Keratinocyte (primary cell): Measurements from ENCODE around the gene FOXE3. TPM values are rescaled to one million over a fixed set of nuclear protein-coding genes. Genes with fewer than 3 reads are reported as not detected.

Experiments used
- DNase-seq: peaks from one replicate; pipeline ENCODE4 v3.0.0-alpha.2; 2011; ENCODE audit warnings: low read depth, missing footprints, low spot score
- FAIRE-seq: peaks from 2 replicates; lab custom pipeline; 2011; peaks lifted over from hg19 to GRCh38; lab: Jason Lieb, UNC
- H2AFZ ChIP-seq: 2 replicates; pipeline ENCODE4 v1.6.0; 2012; ENCODE audit warnings: low read length, control low read depth, inconsistent platforms; ENCODE audit not compliant: control insufficient read depth
- H3K27ac ChIP-seq: 2 replicates; pipeline ENCODE4 v1.5.1; 2011; ENCODE audit warnings: low read length; ENCODE audit not compliant: control insufficient read depth, insufficient read depth
- H3K27me3 ChIP-seq: 3 replicates; pipeline ENCODE4 v1.6.0; 2011; ENCODE audit warnings: low read length; ENCODE audit not compliant: control insufficient read depth, insufficient read depth; ENCODE audit errors: extremely low read depth
- H3K36me3 ChIP-seq, 2 experiments: 2 replicates in 1 of 2; 3 replicates in 1 of 2; pipeline ENCODE4 v1.5.1; 2011; ENCODE audit warnings: low read length in 2 of 2, mild to moderate bottlenecking in 1 of 2; ENCODE audit not compliant: control insufficient read depth in 2 of 2, insufficient read depth in 2 of 2; ENCODE audit errors: extremely low read depth in 1 of 2
- H3K4me1 ChIP-seq: 3 replicates; pipeline ENCODE4 v1.5.1; 2011; ENCODE audit warnings: low read length; ENCODE audit not compliant: control insufficient read depth, insufficient read depth; ENCODE audit errors: extremely low read depth
- H3K4me2 ChIP-seq: 3 replicates; pipeline ENCODE4 v1.6.0; 2011; ENCODE audit warnings: low read depth, low read length; ENCODE audit not compliant: control insufficient read depth, insufficient read depth; ENCODE audit errors: extremely low read depth
- H3K4me3 ChIP-seq, 3 experiments: fragments of 200-600 bp in 1 of 3; sonication (generic) in 1 of 3; 2 replicates in 2 of 3; 3 replicates in 1 of 3; pipeline ENCODE4 v1.5.1; 2011 to 2016; ENCODE audit warnings: low read length in 3 of 3, mild to moderate bottlenecking in 3 of 3, control low read depth in 2 of 3, inconsistent platforms in 1 of 3, low read depth in 1 of 3, mixed read lengths in 1 of 3, mixed run types in 1 of 3, moderate library complexity in 1 of 3; ENCODE audit not compliant: control insufficient read depth in 2 of 3, insufficient read depth in 2 of 3; ENCODE audit errors: extremely low read depth in 1 of 3
- H3K79me2 ChIP-seq: 2 replicates; pipeline ENCODE4 v1.6.0; 2012; ENCODE audit warnings: low read length; ENCODE audit not compliant: control insufficient read depth, insufficient read depth
- H3K9ac ChIP-seq: 3 replicates; pipeline ENCODE4 v1.6.0; 2011; ENCODE audit warnings: low read length; ENCODE audit not compliant: control insufficient read depth, insufficient read depth; ENCODE audit errors: extremely low read depth
- H3K9me1 ChIP-seq: 3 replicates; pipeline ENCODE4 v1.6.0; 2011; ENCODE audit warnings: low read length; ENCODE audit not compliant: control insufficient read depth, insufficient read depth; ENCODE audit errors: extremely low read depth
- H3K9me3 ChIP-seq: 2 replicates; pipeline ENCODE4 v1.5.1; 2012; ENCODE audit warnings: low read depth, low read length; ENCODE audit not compliant: control insufficient read depth
- H4K20me1 ChIP-seq: 3 replicates; pipeline ENCODE4 v1.6.0; 2011; ENCODE audit warnings: low read length; ENCODE audit not compliant: control insufficient read depth, insufficient read depth; ENCODE audit errors: extremely low read depth
- EZH2 ChIP-seq: IDR thresholded peaks from one replicate; pipeline ENCODE4 v1.6.1; 2012; ENCODE audit warnings: inconsistent platforms, mild to moderate bottlenecking, low read length, moderate library complexity
- dilution Hi-C: fragments of 300-500 bp; cut with MboI; formaldehyde crosslinking; loops from one replicate; pipeline ENCODE4 v1.7.0; 2020; ENCODE audit warnings: low sequenced_read_pairs; ENCODE audit not compliant: extremely low pct_ligation_motif_present
- polyA plus RNA-seq, 5 experiments: library from polyadenylated mRNA; depleted of rRNA in 3 of 5; stranded (reverse) in 3 of 5; stranded (forward) in 1 of 5; unstranded in 1 of 5; fragments of >200 nt; gene quantifications; 1 replicate in 1 of 5; 2 replicates in 3 of 5; 3 replicates in 1 of 5; pipeline versions ENCODE4 v1.2.1 to v1.2.3, GENCODE V29; 2011 to 2012; ENCODE audit warnings: missing spikeins in 2 of 5, low read depth in 1 of 5, low replicate concordance in 1 of 5
- TF ChIP-seq, protein P1 (sequence below), 3 experiments: IDR thresholded peaks in 1 of 3; conservative IDR thresholded peaks in 1 of 3; optimal IDR thresholded peaks in 1 of 3; 2 replicates in 2 of 3; 3 replicates in 1 of 3; pipeline versions ENCODE3 to v1.5.1; 2011; ENCODE audit warnings: low read length in 3 of 3, mild to moderate bottlenecking in 3 of 3, moderate library complexity in 2 of 3, control low read depth in 1 of 3, inconsistent platforms in 1 of 3; ENCODE audit not compliant: insufficient read depth in 2 of 3; ENCODE audit errors: extremely low read depth in 1 of 3

The FOXE3 gene
- polyA plus RNA-seq, 1 donor (not counting 4 experiments of a cell fraction or from before 2014, with no cell fraction given): not detected

DNA sequence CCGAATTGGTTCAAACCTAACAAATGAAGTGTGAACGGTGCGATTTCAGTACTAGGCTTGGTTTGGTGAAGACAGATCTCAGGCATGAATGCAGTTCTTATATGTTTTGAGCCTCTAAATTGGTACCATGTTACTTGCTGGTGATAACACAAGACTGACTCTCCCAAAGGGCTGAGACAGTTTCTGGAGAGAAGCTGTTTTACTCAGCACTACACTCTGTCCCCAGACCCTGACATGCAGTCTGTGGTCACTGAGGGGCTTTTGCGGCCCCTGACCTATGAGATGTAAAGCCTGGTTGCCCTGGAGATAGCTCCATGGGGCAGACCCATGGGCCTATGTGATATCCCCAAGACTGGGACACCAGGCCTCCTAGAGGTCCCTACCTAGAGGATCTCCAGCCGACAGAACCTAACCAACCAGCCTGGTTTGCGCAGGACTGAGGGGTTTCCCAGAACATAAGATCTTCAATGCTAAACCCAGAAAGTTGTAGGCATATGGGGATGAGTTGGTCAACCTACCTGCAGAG, 19.4 kb upstream of the FOXE3 start:
- dilution Hi-C loops: no loop called here
- Histone ChIP-seq H3K27ac (no peak overlapping the region), H3K9me3 (no peaks in the 10 kb centered on the region), H3K9ac (no peak overlapping the region), H3K79me2 (no peaks in the 10 kb centered on the region), H3K9me1 (no peaks in the 10 kb centered on the region), H2AFZ (no peak overlapping the region), H3K4me1 (no peaks in the 10 kb centered on the region), H4K20me1 (no peaks in the 10 kb centered on the region), H3K4me3 (no peak overlapping the region), H3K27me3 (peaks cover 9% of the 10 kb centered on the region), H3K36me3 (no peaks in the 10 kb centered on the region), H3K4me2 (no peak overlapping the region)
- DNase-seq (no peak), FAIRE-seq (no peak)
- no peak for TF ChIP-seq EZH2
- TF ChIP-seq, protein P1, sequence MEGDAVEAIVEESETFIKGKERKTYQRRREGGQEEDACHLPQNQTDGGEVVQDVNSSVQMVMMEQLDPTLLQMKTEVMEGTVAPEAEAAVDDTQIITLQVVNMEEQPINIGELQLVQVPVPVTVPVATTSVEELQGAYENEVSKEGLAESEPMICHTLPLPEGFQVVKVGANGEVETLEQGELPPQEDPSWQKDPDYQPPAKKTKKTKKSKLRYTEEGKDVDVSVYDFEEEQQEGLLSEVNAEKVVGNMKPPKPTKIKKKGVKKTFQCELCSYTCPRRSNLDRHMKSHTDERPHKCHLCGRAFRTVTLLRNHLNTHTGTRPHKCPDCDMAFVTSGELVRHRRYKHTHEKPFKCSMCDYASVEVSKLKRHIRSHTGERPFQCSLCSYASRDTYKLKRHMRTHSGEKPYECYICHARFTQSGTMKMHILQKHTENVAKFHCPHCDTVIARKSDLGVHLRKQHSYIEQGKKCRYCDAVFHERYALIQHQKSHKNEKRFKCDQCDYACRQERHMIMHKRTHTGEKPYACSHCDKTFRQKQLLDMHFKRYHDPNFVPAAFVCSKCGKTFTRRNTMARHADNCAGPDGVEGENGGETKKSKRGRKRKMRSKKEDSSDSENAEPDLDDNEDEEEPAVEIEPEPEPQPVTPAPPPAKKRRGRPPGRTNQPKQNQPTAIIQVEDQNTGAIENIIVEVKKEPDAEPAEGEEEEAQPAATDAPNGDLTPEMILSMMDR (optimal IDR thresholded peaks at IDR 0.05 in 1 of 3, IDR thresholded peaks at IDR 0.05 in 1 of 3, conservative IDR thresholded peaks at IDR 0.05 in 1 of 3; ENCODE audit: extremely low read depth in 1 of 3, insufficient read depth in 2 of 3, low read length in 3 of 3): no peak

DNA sequence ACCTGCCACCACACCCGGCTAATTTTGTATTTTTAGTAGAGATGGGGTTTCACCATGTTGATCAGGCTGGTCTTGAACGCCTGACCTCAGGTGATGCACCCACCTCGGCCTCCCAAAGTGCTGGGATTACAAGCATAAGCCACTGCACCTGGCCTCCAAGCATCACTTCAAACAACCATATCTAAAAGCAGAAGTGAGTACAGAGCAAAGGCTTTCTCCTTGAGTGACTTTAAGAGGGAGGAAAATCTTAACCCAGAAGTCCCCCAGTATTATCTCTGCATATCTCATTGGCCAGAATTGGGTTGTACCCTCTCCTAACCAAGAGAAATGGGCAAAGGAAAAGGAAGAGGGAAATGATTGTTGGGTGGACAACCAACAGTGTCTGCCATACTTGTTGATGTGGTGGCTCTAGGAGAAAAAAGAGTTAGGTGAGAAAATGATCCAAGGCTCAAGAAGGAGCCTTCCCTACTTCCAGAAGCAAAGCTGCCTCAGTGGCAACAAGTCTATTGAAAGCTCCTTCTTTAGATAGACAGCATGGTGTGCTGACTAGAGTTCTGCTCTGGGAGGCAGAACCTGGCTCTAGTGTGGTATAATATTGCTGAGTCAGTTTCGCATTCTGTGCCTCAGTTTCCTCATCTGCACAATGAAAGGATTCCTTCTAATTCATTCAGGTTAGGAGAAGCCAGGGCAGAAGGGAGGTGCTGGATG, 16.8 kb upstream of the FOXE3 start:
- Histone ChIP-seq H3K36me3 (no peaks in the 10 kb centered on the region), H3K9me3 (no peaks in the 10 kb centered on the region), H3K9me1 (no peaks in the 10 kb centered on the region), H3K27me3 (peaks cover 10% of the 10 kb centered on the region), H4K20me1 (no peaks in the 10 kb centered on the region), H3K79me2 (no peaks in the 10 kb centered on the region), H3K4me1 (no peaks in the 10 kb centered on the region), H3K27ac (no peak overlapping the region), H2AFZ (no peak overlapping the region), H3K4me2 (no peak overlapping the region), H3K9ac (no peak overlapping the region), H3K4me3 (no peak overlapping the region)
- TF ChIP-seq, protein P1 (optimal IDR thresholded peaks at IDR 0.05 in 1 of 3, IDR thresholded peaks at IDR 0.05 in 1 of 3, conservative IDR thresholded peaks at IDR 0.05 in 1 of 3; ENCODE audit: extremely low read depth in 1 of 3, insufficient read depth in 2 of 3, low read length in 3 of 3): no peak
- no peak for TF ChIP-seq EZH2
- dilution Hi-C loops: no loop called here
- DNase-seq: no peak
- no peak for FAIRE-seq
